C4-2B (cell line): Measurements from ENCODE around the gene HELT.
A peak's percentile ranks its signal among the peaks of the same experiment; 100 is the strongest.
"Not testable (repeated sequence)": the region's sequence is repeated elsewhere in the genome, so short reads cannot be mapped to it uniquely, and the experiment has no call there.

Source experiments
- H3K27ac ChIP-seq: fragments of 450-650 bp; 2 replicates; pipeline ENCODE4 v1.5.1; 2017
- ZFX ChIP-seq: fragments of 450-650 bp; IDR thresholded peaks from 2 replicates; pipeline ENCODE4 v1.6.1; 2017
- TF ChIP-seq, protein P1 (sequence below): fragments of 450-650 bp; conservative IDR thresholded peaks from 2 replicates; pipeline ENCODE4 v1.5.1; 2017; ENCODE audit warnings: mild to moderate bottlenecking

Gene HELT

DNA sequence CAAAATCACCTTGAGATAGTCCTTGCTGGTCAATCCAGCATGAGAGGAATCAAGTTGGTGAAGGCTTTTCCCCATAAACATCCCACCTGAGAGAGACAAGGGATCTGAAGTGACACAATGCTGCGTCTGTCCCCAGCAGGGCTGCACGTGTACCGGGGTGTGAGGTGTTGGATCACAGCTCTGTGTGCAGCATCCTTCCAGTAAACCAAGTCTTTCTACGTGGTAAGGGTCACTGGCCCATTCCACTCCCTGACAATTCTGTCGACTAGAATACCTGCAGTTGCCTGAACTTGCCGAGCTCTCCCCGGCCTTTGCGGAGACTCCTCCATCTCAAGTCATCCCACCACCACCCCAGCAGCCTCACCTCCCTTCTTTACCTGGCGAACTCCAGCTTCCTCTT, 14.8 kb downstream of the HELT start:
- no peak overlapping the region for H3K27ac ChIP-seq
- TF ChIP-seq ZFX: no peak
- TF ChIP-seq, protein P1, sequence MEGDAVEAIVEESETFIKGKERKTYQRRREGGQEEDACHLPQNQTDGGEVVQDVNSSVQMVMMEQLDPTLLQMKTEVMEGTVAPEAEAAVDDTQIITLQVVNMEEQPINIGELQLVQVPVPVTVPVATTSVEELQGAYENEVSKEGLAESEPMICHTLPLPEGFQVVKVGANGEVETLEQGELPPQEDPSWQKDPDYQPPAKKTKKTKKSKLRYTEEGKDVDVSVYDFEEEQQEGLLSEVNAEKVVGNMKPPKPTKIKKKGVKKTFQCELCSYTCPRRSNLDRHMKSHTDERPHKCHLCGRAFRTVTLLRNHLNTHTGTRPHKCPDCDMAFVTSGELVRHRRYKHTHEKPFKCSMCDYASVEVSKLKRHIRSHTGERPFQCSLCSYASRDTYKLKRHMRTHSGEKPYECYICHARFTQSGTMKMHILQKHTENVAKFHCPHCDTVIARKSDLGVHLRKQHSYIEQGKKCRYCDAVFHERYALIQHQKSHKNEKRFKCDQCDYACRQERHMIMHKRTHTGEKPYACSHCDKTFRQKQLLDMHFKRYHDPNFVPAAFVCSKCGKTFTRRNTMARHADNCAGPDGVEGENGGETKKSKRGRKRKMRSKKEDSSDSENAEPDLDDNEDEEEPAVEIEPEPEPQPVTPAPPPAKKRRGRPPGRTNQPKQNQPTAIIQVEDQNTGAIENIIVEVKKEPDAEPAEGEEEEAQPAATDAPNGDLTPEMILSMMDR: no peak

DNA sequence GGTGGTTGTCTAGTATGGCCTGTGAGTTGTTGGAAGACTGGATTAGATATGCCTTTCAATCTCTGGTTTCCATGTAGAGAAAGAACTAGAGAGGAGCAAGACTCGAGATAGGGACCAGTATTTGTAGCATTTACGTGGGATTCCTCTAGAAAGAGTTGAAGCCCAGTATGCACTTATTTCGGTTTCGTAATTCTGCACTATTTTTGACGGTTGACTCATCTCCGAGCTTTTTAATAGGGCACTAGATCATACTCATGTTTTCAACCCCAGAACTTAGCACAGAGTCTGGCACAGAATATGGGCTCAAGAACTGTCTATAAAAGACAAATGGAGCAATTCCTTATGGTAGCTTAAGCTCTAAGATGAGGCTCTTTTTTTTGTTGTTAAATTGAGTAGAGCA, 15.7 kb downstream of the HELT start:
- no peak overlapping the region for H3K27ac ChIP-seq
- TF ChIP-seq, protein P1: no peak
- TF ChIP-seq ZFX: no peak

DNA sequence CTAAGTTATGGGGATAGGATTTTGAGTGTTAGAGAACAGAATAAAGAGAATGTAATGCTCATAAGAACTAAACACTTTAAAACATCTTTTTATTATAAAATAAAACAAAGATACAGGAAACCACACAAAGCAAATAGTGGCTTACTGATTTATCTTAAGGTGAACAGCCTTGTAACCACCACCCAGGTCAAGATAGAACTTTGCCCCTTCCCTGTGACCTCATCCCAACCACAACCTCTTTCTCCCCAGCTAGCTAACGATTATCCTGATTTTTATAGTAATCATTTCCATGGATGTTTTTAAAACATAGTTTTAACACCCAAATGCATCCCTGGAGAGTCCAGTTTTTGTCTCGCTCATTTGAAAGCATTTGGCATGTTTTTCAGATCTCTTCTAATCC, 17.0 kb downstream of the HELT start:
- TF ChIP-seq, protein P1: no peak
- TF ChIP-seq ZFX: no peak

DNA sequence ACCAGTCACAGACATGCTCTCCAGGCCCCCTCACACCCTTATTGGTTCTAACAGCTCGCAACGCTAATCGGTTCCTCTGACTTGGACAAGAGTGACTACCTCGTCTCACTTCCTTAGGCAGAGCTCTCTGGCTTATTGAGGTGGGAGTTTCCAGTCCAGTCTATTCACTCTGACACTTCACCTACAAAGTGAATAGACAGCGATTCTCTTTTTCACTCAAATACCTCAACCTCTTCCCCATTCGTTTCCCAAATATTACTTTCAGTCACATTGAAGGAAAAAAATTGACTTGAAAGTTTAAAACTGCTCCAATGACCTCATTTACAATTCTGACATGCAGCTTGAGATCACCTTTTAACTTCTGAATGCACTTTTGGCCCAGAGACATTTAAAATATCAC, 17.7 kb downstream of the HELT start:
- H3K27ac ChIP-seq: no peak overlapping the region
- no peak for TF ChIP-seq ZFX
- TF ChIP-seq, protein P1: no peak

More for the DNA sequence above, 17.0 kb downstream of the HELT start:
- H3K27ac ChIP-seq: no peak overlapping the region

DNA sequence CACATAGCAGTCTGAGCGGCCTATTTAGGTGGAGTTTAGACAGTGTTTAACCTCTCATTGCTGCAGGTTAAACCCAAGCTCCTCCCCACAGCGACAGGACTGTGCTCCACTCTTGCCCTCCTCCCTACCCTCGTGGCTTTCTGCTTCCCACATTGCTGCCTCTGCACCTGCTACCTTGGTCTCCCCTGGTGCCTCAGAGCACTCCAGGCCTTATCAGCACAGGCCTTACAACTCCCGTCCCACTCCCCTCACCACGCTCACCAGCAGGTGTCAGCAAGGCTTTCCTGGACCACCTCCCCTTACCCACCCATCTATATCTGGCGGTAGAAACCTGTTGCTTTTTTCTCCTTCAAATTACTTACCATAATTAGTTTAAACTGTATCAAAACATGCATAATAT, 18.6 kb downstream of the HELT start:
- no peak overlapping the region for H3K27ac ChIP-seq
- TF ChIP-seq ZFX: no peak
- TF ChIP-seq, protein P1: no peak

DNA sequence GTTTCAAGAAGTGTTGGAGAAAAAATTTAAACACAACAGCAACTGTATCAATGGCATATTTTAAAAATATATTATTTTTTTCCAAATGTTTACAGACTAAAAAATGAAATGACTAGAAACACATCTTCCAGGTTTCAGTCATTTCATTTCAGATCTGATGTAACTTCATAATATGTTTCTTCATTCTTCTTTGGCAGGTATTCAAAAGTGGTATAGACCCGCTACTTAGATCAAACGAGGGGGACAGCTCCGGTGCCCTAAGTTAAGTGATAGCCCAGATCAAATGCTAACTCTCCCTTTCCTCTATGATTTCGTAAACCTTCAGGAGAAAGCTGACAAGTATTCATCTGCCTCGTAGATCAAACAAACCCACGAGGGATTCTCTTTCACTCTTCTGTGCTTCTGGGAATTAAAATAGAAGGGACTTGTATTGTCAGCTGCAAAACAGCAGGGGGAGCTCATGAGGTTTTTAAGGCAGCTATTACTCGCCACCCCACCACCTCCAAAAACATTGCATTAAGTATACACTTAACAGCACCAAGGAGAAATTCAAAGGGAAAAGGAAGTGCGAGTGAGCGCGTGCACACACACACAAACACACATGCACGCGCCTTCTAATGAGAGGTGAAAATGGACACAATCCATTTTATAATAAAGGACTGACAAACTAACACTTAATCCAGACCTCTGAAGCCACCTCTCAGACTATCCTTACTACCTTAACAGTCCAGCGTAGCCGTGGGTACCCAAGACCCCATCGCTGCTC, 21.4 kb downstream of the HELT start:
- TF ChIP-seq, protein P1: peak; percentile 86
- no peak for TF ChIP-seq ZFX
- no peak overlapping the region for H3K27ac ChIP-seq

DNA sequence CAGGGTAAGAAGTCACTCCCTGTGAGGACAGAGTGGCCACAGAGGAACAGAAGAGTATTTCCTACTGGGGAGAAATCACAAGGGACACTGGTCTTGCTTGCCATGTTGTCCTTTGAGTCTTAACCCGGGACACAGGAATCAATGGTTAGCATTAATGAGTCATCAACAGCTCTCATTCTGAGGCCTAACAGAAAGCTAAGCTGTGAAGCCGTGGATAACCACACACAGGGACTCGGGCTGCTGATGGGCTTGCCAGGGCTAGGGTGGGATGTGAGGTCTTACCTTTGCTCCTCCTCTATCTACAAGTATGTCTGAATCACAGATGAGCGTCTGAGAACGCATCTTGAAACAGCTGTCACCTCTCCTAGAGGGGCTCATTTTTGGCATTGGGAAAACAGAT, 22.2 kb downstream of the HELT start:
- H3K27ac ChIP-seq: no peak overlapping the region
- no peak for TF ChIP-seq ZFX
- TF ChIP-seq, protein P1: no peak

DNA sequence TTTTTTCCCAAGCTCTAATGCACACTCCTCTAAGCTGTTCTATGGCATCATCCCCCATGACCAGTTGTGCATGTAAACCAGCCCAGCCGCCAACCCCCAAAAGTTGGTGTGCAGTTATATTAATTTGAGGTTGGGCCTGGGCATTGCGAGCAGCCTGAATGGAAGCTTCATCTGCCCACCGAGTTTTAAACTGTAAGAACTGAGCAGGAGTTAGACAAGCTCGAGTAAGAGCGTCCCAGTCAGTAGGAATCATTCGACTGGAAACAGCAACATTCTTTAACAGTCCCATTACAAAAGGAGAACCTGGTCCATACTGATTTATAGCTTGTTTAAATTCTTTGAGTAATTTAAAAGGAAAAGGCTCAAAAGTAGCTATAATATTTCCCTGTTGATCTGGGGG, 32.0 kb downstream of the HELT start:
- not testable (repeated sequence) for H3K27ac ChIP-seq

DNA sequence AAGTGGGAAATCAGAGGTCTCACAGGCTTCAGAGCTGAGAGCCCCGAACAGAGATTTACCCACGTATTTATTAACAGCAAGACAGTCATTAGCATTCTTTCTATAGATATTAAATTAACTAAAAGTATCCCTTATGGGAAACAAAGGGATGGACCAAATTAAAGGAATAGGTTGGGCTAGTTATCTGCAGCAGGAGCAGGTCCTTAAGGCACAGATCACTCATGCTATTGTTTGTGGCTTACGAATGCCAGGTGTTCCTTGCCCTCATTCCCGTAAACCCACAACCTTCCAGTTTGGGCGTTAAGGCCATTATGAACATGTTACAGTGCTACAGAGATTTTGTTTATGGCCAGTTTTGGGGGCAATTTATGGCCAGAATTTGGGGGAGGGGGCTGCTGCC, 33.0 kb downstream of the HELT start:
- H3K27ac ChIP-seq: not testable (repeated sequence)
